H1 (cell line): ENCODE data around the gene PDGFB. TPM values are rescaled to one million over a fixed set of nuclear protein-coding genes. Genes with fewer than 3 reads are reported as not detected.

Experiments
- CTCF ChIA-PET: fragments of 300-600 bp; sonication (Branson Sonifier 250); formaldehyde crosslinking; loops from one replicate; lab custom pipeline; 2021; ENCODE audit not compliant: partially characterized antibody; lab: Charles Lee
- POLR2A ChIA-PET: fragments of 300-600 bp; sonication (Branson Sonifier 250); formaldehyde crosslinking; loops from one replicate; lab custom pipeline; 2021; ENCODE audit warnings: inconsistent platforms; ENCODE audit not compliant: partially characterized antibody; lab: Charles Lee
- DNase-seq, 2 experiments: peaks; one replicate each; pipeline versions ENCODE4 v3.0.0 to v3.0.0-alpha.2; 2010 to 2022; ENCODE audit warnings: low spot score in 2 of 2, low read depth in 1 of 2, mixed read lengths in 1 of 2
- FAIRE-seq: peaks from 2 replicates; lab custom pipeline; 2011; peaks lifted over from hg19 to GRCh38; lab: Jason Lieb, UNC
- H2AFZ ChIP-seq: 2 replicates; pipeline ENCODE4 v1.8.1; 2012; ENCODE audit warnings: low read length, inconsistent platforms
- H2AK5ac ChIP-seq: 2 replicates; pipeline ENCODE4 v1.6.1; 2013; ENCODE audit warnings: low read depth, low read length
- H2BK120ac ChIP-seq: replicated peaks from 2 replicates; pipeline ENCODE3; 2013; ENCODE audit warnings: low read depth, low read length, inconsistent platforms
- H2BK12ac ChIP-seq: 2 replicates; pipeline ENCODE4 v1.6.1; 2013; ENCODE audit warnings: low read depth, low read length
- H2BK15ac ChIP-seq: 2 replicates; pipeline ENCODE4 v1.6.1; 2013; ENCODE audit warnings: low read length
- H2BK20ac ChIP-seq: 2 replicates; pipeline ENCODE4 v1.6.1; 2013; ENCODE audit warnings: low read length
- H2BK5ac ChIP-seq: 2 replicates; pipeline ENCODE4 v1.6.1; 2013; ENCODE audit warnings: low read depth, low read length
- H3K14ac ChIP-seq: 2 replicates; pipeline ENCODE4 v1.6.1; 2013; ENCODE audit warnings: inconsistent platforms; ENCODE audit not compliant: insufficient read length
- H3K18ac ChIP-seq: 2 replicates; pipeline ENCODE4 v1.6.1; 2013; ENCODE audit warnings: low read length; ENCODE audit errors: extremely low read depth
- H3K23ac ChIP-seq: 2 replicates; pipeline ENCODE4 v1.6.1; 2013; ENCODE audit warnings: inconsistent platforms; ENCODE audit not compliant: insufficient read length
- H3K23me2 ChIP-seq: 2 replicates; pipeline ENCODE4 v1.6.1; 2013; ENCODE audit warnings: low read depth, low read length
- H3K27ac ChIP-seq: 2 replicates; pipeline ENCODE4 v1.6.1; 2011; ENCODE audit warnings: low read depth, low read length, inconsistent platforms
- H3K27me3 ChIP-seq, 4 experiments: replicated peaks in 1 of 4; 1 replicate in 1 of 4; 2 replicates in 3 of 4; pipeline versions ENCODE4 v1.6.1 to v1.8.1; 2011 to 2013; ENCODE audit warnings: low read length in 3 of 4, mild to moderate bottlenecking in 3 of 4, inconsistent platforms in 2 of 4, mixed read lengths in 2 of 4, moderate library complexity in 1 of 4; ENCODE audit not compliant: control insufficient read depth in 3 of 4, insufficient read depth in 3 of 4; ENCODE audit errors: extremely low read depth in 1 of 4
- H3K36me3 ChIP-seq, 4 experiments: 2 replicates each; pipeline versions ENCODE4 v1.6.1 to v1.8.1; 2011 to 2013; ENCODE audit warnings: mild to moderate bottlenecking in 4 of 4, low read length in 3 of 4, moderate library complexity in 2 of 4, control low read depth in 1 of 4, inconsistent platforms in 1 of 4; ENCODE audit not compliant: insufficient read depth in 4 of 4, control insufficient read depth in 2 of 4
- H3K4ac ChIP-seq: replicated peaks from 2 replicates; pipeline ENCODE3; 2013; ENCODE audit warnings: low read length, low read depth, mixed read lengths, inconsistent platforms; ENCODE audit not compliant: insufficient read length
- H3K4me1 ChIP-seq, 4 experiments: replicated peaks in 1 of 4; 1 replicate in 1 of 4; 2 replicates in 3 of 4; pipeline versions ENCODE4 v1.6.1 to v1.8.1; 2011 to 2013; ENCODE audit warnings: low read length in 3 of 4, inconsistent platforms in 2 of 4, mixed read lengths in 1 of 4; ENCODE audit not compliant: insufficient read depth in 4 of 4, control insufficient read depth in 3 of 4
- H3K4me2 ChIP-seq, 2 experiments: 2 replicates each; pipeline versions ENCODE4 v1.6.1 to v1.8.1; 2011 to 2013; ENCODE audit warnings: low read depth in 2 of 2, low read length in 2 of 2, control low read depth in 1 of 2, inconsistent platforms in 1 of 2, mild to moderate bottlenecking in 1 of 2; ENCODE audit not compliant: insufficient read depth in 1 of 2
- H3K4me3 ChIP-seq, 4 experiments: fragments of 200-600, 300-600 bp in 1 of 4; sonication (generic), shearing (Covaris generic), sonication (Bioruptor Twin) in 1 of 4; 2 replicates each; pipeline versions ENCODE4 v1.5.1 to v1.8.1; 2011 to 2016; ENCODE audit warnings: low read length in 4 of 4, low read depth in 3 of 4, control low read depth in 2 of 4, inconsistent platforms in 2 of 4, mild to moderate bottlenecking in 2 of 4, mixed read lengths in 1 of 4, moderate library complexity in 1 of 4; ENCODE audit not compliant: insufficient read depth in 2 of 4; ENCODE audit errors: extremely low read depth in 1 of 4
- H3K56ac ChIP-seq: replicated peaks from 2 replicates; pipeline ENCODE3; 2013; ENCODE audit warnings: low read depth, mild to moderate bottlenecking, mixed read lengths, low read length, inconsistent platforms; ENCODE audit not compliant: insufficient read length
- H3K79me1 ChIP-seq: 2 replicates; pipeline ENCODE4 v1.6.1; 2013; ENCODE audit warnings: low read depth, low read length, control low read depth
- H3K79me2 ChIP-seq, 2 experiments: 2 replicates each; pipeline versions ENCODE4 v1.6.1 to v1.8.1; 2012 to 2013; ENCODE audit warnings: low read length in 2 of 2, mild to moderate bottlenecking in 2 of 2, inconsistent platforms in 1 of 2; ENCODE audit not compliant: insufficient read depth in 2 of 2, control insufficient read depth in 1 of 2
- H3K9ac ChIP-seq, 4 experiments: replicated peaks in 1 of 4; 1 replicate in 1 of 4; 2 replicates in 3 of 4; pipeline versions ENCODE4 v1.6.1 to v1.8.1; 2011 to 2013; ENCODE audit warnings: low read depth in 3 of 4, low read length in 3 of 4, control low read depth in 2 of 4, mild to moderate bottlenecking in 2 of 4, moderate library complexity in 2 of 4, inconsistent platforms in 1 of 4; ENCODE audit errors: extremely low read depth in 1 of 4
- H3K9me3 ChIP-seq, 2 experiments: 2 replicates each; pipeline versions ENCODE4 v1.6.1 to v1.8.1; 2012 to 2013; ENCODE audit warnings: mild to moderate bottlenecking in 2 of 2, moderate library complexity in 2 of 2, control low read depth in 1 of 2, inconsistent platforms in 1 of 2, low read depth in 1 of 2, low read length in 1 of 2, mixed read lengths in 1 of 2; ENCODE audit not compliant: insufficient read depth in 2 of 2
- H4K20me1 ChIP-seq, 2 experiments: replicated peaks in 1 of 2; 2 replicates each; pipeline versions ENCODE3 to v1.8.1; 2011 to 2013; ENCODE audit warnings: inconsistent platforms in 2 of 2, low read length in 2 of 2, mild to moderate bottlenecking in 1 of 2; ENCODE audit not compliant: insufficient read depth in 2 of 2, control insufficient read depth in 1 of 2
- H4K5ac ChIP-seq: 2 replicates; pipeline ENCODE4 v1.6.1; 2013; ENCODE audit warnings: low read length, low read depth, mixed read lengths, inconsistent platforms; ENCODE audit not compliant: insufficient read length
- H4K8ac ChIP-seq: 2 replicates; pipeline ENCODE4 v1.8.0; 2013; ENCODE audit warnings: mild to moderate bottlenecking, moderate library complexity, low read length, inconsistent platforms; ENCODE audit not compliant: insufficient read depth; ENCODE audit errors: extremely low read depth
- H4K91ac ChIP-seq: replicated peaks from 2 replicates; pipeline ENCODE3; 2013; ENCODE audit warnings: low read length, mixed read lengths, inconsistent platforms; ENCODE audit not compliant: insufficient read length
- CEBPB ChIP-seq: IDR thresholded peaks from 2 replicates; pipeline ENCODE4 v1.6.1; 2012; ENCODE audit warnings: low read depth, low read length
- GABPA ChIP-seq: IDR thresholded peaks from 2 replicates; pipeline ENCODE4 v1.6.1; 2011; ENCODE audit warnings: mild to moderate bottlenecking, low read length, moderate library complexity, borderline replicate concordance; ENCODE audit not compliant: insufficient read depth
- GTF2F1 ChIP-seq: IDR thresholded peaks from 2 replicates; pipeline ENCODE4 v1.6.1; 2012; ENCODE audit warnings: low read depth, low read length, improper control_type of control experiment, borderline replicate concordance
- RXRA ChIP-seq: IDR thresholded peaks from 2 replicates; pipeline ENCODE4 v1.6.1; 2011; ENCODE audit warnings: low read depth, mild to moderate bottlenecking, low read length, moderate library complexity; ENCODE audit not compliant: insufficient read depth
- SUZ12 ChIP-seq: fragments of 200-600 bp; sonication (generic); IDR thresholded peaks from 2 replicates; pipeline ENCODE4 v1.6.1; 2012; ENCODE audit warnings: mild to moderate bottlenecking, inconsistent platforms, low read length, moderate library complexity, mixed read lengths
- WGBS, 2 experiments: shearing (Covaris generic) in 1 of 2; methylation state at CpG; one replicate each; pipeline versions ENCODE4 v1.1.6 to v1.1.7; 2013 to 2015; ENCODE audit warnings: low lambda C conversion rate in 2 of 2, mixed read lengths in 2 of 2, inconsistent platforms in 1 of 2, low coverage in 1 of 2, missing lambda C conversion rate in 1 of 2; ENCODE audit not compliant: insufficient replicate concordance in 2 of 2, insufficient coverage in 1 of 2, insufficient read length in 1 of 2; ENCODE audit errors: extremely low coverage in 1 of 2, missing lambda C conversion rate in 1 of 2; 5-methylcytosine and 5-hydroxymethylcytosine counted together
- polyA plus RNA-seq, 7 experiments: library from polyadenylated mRNA; depleted of rRNA in 3 of 7; stranded (reverse) in 5 of 7; unstranded in 2 of 7; fragments of >200 nt in 5 of 7; fragments of 200-250 nt in 2 of 7; gene quantifications; 1 replicate in 5 of 7; 2 replicates in 1 of 7; 4 replicates in 1 of 7; pipeline versions ENCODE4 v1.2.1 to v1.2.3, GENCODE V29; 2011 to 2013; ENCODE audit warnings: missing spikeins in 2 of 7, mixed read lengths in 2 of 7
- total RNA-seq: library from RNA; stranded (reverse); fragmentation: NEBNext Ultra II Directional; extraction: Animal tissue kit (Norgen Biotek cat#: 25700); gene quantifications from 2 replicates; pipeline ENCODE4 v1.2.1, GENCODE V29; 2021
- TF ChIP-seq, protein P1 (sequence below): IDR thresholded peaks from 2 replicates; pipeline ENCODE4 v1.6.1; 2011; ENCODE audit warnings: low read length, improper control_type of control experiment
- TF ChIP-seq, protein P2 (sequence below): IDR thresholded peaks from 2 replicates; pipeline ENCODE4 v1.6.1; 2012; ENCODE audit warnings: inconsistent platforms

Gene PDGFB
- total and polyA plus RNA-seq, 2 of the 8 experiments (the other 6 are each of a cell fraction or from before 2014, with no cell fraction given) = 3.9 to 8.5 TPM

DNA sequence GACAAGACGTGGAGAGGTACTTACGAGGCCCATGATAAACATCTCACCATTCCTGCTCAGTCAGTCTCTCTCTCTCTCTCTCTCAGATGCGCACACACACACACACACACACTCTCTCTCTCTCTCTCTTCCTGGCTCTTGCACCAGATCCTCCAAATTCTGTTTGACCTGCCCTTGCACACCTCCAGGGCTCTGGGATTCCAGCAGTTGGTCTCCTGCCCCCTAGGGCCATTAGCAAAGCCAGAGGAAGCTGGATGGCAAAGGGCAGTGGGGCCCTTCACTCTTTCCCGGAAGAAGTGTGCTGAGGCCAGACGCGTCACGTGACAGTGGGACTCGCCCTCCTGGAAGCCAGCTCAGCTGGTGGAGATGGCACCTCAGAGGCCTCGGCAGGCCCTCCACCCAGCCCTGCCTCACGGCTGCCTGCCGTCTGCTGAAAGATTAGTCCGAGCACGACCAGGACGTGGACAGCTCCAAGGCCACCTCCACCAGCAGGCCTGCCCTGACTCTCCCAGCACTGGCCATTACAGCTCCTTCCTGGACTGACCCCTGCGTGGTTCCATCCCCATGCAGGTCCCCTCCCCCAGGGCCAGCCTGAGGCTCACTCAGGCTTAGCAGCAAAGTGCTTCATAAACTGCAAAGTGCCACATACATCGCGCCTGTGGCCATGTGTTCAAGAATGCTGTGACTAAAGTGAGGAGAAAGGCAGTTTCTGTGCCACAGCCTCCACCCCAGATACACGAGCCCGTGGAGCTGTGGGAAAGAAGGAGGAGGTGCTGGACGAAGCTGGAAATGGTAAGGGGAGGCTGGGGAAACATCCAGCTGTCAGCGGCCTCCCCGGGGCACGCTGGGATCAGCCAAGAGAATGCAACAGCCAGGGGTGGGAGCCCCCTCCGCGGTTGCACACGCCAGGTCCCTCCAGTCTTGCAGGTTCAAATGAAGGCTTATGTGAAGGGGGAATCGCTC, 3.7 kb downstream of the PDGFB start:
- no peak overlapping the region; the same call in 1 of the 2 replicates for H2BK5ac ChIP-seq
- peak in 1 of 2 experiments; percentile 59 for DNase-seq
- peaks cover 17% of the 10 kb centered on the region; the same call in 1 of the 2 replicates for H3K23me2 ChIP-seq
- H3K79me1 ChIP-seq = no peaks in the 10 kb centered on the region
- no peaks in the 10 kb centered on the region for H3K9me3 ChIP-seq
- POLR2A ChIA-PET = interaction anchor here (1.1 to 8.5 kb wide), 12 partner anchors 9 to 76 kb away, joined by 3 to 89 read pairs (median 6); partner anchors contain the start of gene RPL3
- peaks cover 2 to 4% of the 10 kb centered on the region in 2 experiments for H4K20me1 ChIP-seq
- H3K18ac ChIP-seq = peak overlapping the region; percentile 78
- H2BK20ac ChIP-seq = peak overlapping the region; percentile 97
- peak overlapping the region; percentile 85 for H2BK12ac ChIP-seq
- no peaks in the 10 kb centered on the region; a peak in 1 of 8 replicates for H3K36me3 ChIP-seq
- H3K23ac ChIP-seq = no peak overlapping the region
- H3K27ac ChIP-seq = no peak overlapping the region
- WGBS, 2 experiments = 61% methylated on average over 27 of the region's 27 CpGs; no CpG with 5 or more reads in 1 of the 2 experiments
- no peak overlapping the region for H4K8ac ChIP-seq
- no peaks in the 10 kb centered on the region for H3K79me2 ChIP-seq
- H3K27me3 ChIP-seq = peaks cover 24 to 63% (median 50%) of the 10 kb centered on the region in 4 experiments
- no peak for FAIRE-seq
- H3K9ac ChIP-seq = no peak overlapping the region
- peak overlapping the region; percentile 99 for H2BK15ac ChIP-seq
- peak overlapping the region; percentile 82 to 83; a peak in 3 of 4 replicates for H3K4me2 ChIP-seq
- H2AFZ ChIP-seq = no peak overlapping the region
- CTCF ChIA-PET = interaction anchor here (0.6 to 2.5 kb wide), 10 partner anchors 10 to 80 kb away, joined by 3 to 11 read pairs (median 5); no protein-coding TSS in a partner anchor
- no peak overlapping the region for H3K56ac ChIP-seq
- H4K91ac ChIP-seq = peak overlapping the region; percentile 42
- H3K4me1 ChIP-seq = peaks cover 0 to 22% (median 20%) of the 10 kb centered on the region in 4 experiments; a peak in 6 of 7 replicates
- H4K5ac ChIP-seq = no peak overlapping the region
- no peak overlapping the region for H2BK120ac ChIP-seq
- H3K14ac ChIP-seq = no peak overlapping the region
- H3K4ac ChIP-seq = no peak overlapping the region
- peak overlapping the region; percentile 87; the same call in 1 of the 2 replicates for H2AK5ac ChIP-seq
- H3K4me3 ChIP-seq = peak overlapping the region in 1 of 4 experiments; percentile 73; a peak in 2 of 8 replicates
- TF ChIP-seq GABPA = 0 out of 2 replicates have a peak, but pooled peaks have one; percentile 28
- TF ChIP-seq CEBPB = no peak
- no peak for TF ChIP-seq GTF2F1
- TF ChIP-seq, protein P1, sequence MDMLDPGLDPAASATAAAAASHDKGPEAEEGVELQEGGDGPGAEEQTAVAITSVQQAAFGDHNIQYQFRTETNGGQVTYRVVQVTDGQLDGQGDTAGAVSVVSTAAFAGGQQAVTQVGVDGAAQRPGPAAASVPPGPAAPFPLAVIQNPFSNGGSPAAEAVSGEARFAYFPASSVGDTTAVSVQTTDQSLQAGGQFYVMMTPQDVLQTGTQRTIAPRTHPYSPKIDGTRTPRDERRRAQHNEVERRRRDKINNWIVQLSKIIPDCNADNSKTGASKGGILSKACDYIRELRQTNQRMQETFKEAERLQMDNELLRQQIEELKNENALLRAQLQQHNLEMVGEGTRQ = peak; percentile 45; the same call in 1 of the 2 replicates
- TF ChIP-seq SUZ12 = no peak
- TF ChIP-seq, protein P2, sequence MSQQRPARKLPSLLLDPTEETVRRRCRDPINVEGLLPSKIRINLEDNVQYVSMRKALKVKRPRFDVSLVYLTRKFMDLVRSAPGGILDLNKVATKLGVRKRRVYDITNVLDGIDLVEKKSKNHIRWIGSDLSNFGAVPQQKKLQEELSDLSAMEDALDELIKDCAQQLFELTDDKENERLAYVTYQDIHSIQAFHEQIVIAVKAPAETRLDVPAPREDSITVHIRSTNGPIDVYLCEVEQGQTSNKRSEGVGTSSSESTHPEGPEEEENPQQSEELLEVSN = no peak
- TF ChIP-seq RXRA = no peak
